ENCODE data around the gene PLPPR1.
"Not testable (repeated sequence)": the region's sequence is repeated elsewhere in the genome, so short reads cannot be mapped to it uniquely, and the experiment has no call there.

Gene PLPPR1

DNA sequence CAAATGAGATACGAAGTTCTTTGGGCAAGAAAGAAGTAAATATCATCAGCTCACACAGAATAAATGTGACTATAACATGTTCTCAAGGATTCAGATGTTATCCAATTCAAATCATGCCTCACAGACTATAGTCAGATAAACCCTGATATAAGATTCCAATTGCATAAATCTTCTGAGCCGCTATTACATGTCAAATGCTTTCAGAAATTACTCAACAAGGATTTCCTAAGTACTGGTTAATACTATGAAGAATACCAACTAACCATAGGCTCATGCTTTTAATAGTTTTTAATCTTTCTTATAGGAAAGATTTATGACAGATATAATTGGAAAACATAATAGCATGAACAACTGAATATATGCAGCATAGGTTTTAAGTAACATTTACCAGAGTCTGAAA lies 282.7 kb downstream of the PLPPR1 start:
- DNase-seq = no peak

DNA sequence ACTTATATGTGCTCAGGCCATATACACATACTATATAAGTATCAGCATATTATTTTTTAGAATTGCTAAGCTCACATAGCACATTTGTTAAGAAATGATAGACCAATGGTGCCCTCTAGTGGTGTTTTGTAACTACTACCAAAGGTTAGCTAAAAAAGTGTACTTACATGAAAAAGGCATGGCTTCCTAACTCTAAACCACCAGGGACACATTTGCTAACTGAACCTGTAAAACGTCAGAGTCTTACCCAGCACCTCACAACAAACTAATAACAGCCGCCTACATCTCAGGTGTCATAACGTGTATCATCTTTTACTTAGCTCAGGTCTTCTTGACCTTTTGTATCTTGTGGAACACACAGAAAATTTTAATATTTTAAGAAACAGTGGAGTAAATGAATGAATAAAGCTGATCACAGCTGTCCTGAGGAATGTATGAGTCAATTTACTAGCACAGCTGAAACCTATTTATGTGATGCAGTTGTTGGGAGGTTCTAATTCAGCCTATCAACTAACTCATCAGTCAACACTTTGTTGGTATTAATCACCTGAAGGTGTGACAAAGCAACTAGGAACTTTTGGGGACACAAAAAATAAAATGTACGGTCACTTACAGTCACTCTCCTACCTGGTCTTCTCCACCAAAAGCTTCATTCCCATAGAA lies 283.4 kb downstream of the PLPPR1 start:
- no peak for DNase-seq

DNA sequence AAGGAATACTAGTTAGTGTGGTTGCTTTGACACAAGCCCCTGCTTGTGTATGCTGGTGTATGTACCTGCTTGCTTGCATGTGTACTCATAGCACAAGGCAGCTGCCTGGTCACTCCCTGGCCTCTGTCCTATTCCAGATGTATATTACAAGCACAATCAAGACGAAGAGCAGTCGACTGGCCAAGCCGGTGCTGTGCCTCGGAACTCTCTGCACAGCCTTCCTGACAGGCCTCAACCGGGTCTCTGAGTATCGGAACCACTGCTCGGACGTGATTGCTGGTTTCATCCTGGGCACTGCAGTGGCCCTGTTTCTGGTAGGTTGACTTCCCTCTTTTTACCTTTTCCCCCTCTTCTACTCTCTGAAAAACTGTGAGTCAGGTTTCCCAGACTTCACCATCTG lies 284.1 kb downstream of the PLPPR1 start:
- no peak for DNase-seq

DNA sequence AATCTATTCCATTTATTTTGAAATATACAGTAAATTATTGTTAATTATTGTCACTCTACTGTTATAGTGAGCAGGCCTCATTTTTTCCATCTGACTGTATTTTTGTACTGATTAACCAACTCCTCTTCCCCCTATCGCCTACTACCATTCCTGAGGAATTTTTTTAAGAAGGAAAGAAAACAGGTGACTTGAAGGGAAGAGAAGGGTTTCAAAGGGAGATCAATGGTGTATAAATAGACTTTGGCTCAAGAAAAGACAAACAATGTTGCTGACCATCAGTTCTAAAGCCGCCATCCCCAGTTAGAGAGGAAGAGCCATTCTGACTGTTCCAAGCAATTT lies 286.6 kb downstream of the PLPPR1 start:
- DNase-seq = no peak

DNA sequence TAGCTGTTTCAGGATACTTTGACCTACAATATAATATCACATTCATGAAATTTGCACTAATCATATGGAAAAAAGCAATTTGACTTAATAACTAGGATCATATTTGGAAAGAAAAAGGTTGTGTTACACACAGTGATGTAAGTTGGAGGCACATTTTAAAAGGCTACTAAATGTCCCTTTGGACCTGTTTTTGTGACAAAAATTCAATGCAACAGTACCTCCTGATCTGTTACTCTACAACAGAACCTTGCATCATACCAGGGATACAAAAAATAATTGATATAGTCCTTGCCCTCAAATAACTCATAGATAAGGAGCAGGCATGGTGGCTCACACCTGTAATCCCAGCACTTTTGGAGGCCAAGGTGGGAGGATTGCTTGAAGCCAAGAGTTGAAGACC lies 289.2 kb downstream of the PLPPR1 start:
- no peak for DNase-seq

DNA sequence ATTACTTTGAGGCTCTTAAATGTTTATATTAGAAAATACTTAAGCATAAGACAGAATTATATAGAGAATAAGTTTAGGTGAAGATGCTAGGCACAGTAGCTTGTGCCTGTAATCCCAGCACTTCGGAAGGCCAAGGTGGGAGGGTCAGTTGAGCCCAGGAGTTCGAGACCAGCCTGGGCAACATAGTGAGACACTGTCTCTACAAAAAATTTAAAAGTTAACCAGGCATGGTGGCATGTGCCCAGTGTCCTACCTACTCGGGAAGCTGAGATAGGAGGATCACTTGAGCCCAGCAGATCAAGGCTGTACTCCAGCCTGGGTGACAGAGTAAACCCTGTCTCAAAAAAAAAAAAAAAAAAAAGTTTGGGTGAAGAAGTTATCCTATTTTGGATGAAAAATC lies 294.6 kb downstream of the PLPPR1 start:
- DNase-seq = no peak

DNA sequence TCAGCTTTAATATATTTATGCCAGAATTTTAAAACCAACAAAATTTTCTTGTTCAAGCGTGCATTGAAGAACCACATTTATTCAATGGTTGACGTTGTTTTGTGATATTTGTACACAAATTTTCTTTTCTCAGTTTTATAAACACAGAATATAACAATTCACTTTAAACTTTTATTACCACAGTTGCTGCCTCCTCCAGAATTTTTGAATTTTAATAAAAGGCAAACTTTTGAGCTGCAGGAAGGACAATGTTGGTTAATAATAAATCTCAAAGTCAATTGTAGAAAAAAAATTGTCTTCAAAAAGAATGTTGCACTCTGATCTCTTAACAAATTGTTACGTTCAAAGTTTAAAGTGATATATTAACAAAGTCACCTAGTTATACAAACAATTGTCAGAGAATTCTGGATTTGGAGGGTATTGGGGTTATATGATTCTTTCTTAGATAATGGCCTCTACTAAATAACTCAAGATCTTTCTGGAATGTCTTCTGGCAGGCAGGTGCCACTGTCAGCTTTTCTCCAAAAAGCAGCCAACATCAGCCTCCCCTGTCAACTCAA lies 295.8 kb downstream of the PLPPR1 start:
- DNase-seq = no peak

DNA sequence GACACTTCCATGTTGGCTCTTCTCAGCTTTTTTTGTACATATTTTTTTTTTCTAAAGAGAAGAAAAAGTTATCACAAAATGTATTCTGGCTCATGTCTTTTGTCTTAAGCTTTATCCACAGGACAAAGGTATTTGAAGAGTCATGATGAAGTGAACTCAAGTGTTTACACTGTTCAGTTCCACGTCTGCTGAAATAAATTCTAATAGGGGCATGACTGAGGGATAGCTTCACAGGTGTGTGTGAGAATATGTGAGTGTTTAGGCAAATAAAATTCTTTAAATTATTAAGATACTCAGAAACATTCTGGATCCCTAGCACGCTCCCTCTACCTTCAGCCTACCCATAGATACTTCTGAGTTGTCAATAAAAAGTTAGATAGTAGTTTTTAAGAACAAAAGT lies 296.5 kb downstream of the PLPPR1 start:
- DNase-seq = no peak

DNA sequence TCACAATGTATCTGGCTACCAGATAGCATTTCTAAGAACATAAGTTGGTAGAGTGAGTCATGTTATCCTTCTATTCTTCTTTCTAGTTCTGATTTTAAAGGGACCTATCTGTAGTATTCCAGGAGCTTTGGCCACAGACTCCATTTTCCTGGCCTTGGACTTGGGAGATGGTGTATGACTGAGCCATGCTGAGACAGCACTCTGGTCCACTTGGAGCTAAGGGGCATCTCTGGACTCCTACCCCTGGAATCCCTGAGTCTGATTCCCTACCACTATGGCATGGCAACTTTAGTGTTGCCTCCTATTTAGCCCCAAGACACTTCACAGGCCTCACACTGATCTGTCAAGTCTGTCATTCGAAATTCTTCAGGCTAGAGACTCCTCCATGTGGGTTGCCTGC lies 297.5 kb downstream of the PLPPR1 start:
- no peak for DNase-seq

DNA sequence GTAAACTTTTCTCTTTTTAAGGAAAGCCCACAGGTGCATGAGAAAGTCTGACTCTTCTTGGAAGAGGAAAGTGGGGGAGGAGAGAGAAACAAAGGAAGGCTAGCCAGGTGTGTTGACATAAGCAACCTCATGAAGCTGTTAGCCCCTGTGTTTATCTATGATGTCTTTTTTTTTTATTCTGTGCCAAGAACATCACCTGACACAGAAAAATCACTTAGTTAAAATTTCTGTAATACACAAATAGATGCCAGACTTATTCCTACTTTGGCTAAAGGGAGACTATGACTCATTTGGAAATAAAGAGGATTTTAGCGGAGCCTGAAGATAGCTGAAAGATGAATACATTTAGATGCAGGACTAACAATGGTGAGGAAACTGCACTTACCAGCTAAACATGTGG lies 298.0 kb downstream of the PLPPR1 start:
- no peak for DNase-seq

DNA sequence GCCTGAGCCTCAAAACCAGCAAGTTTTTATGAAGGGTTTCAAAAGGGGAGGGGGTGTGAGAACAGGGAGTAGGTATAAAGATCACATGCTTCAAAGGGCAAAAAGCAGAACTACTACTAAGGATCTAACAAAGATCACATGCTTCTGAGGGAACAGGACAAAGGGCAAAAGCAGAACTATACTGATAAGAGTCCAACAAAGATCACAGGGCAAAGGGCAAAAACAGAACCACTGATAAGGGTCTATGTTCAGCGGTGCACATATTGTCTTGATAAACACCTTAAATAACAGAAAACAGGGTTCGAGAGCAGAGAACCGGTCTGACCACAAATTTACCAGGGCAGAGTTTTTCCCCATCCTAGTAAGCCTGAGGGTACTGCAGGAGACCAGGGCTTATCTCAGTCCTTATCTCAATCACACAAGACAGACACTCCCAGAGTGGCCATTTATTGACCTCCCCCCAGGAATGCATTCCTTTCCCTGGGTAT lies 298.9 kb downstream of the PLPPR1 start:
- DNase-seq = not testable (repeated sequence)

DNA sequence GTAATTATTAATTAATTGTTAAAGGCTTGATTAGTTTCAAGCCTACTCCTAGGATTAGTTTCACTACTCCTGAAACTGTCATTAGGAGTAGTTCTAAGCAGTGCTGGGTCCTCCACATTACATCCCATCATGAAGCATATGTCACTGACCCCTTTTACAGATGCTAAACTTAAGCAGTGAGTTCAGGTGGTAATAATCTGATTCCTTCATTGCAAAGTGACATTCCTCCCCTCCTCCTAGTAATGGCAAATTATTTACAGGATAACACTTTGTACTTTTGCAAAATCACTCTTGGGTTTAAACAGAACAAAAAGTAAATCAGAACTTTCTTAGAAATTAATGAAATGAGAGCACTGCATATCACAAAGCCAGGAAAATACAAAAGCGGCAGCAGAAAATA lies 303.8 kb downstream of the PLPPR1 start:
- DNase-seq = no peak

DNA sequence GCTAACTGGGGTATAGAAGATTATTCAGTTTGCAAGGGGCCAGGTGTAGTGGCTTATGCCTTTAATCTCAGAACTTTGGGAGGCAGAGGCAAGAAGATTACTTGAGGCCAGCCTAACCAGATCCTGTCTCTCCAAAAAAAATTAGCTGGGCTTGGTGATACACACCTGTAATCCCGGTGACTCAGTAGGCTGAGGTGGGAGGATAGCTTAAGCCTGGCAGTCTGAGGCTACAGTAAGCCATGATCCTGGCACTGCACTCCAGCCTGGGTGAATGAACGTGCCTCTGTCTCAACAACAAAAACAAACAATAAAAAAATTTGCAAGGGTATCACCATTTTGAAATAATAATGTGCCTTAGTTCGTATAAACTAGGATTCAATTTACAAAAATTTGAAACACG lies 305.0 kb downstream of the PLPPR1 start:
- no peak for DNase-seq

DNA sequence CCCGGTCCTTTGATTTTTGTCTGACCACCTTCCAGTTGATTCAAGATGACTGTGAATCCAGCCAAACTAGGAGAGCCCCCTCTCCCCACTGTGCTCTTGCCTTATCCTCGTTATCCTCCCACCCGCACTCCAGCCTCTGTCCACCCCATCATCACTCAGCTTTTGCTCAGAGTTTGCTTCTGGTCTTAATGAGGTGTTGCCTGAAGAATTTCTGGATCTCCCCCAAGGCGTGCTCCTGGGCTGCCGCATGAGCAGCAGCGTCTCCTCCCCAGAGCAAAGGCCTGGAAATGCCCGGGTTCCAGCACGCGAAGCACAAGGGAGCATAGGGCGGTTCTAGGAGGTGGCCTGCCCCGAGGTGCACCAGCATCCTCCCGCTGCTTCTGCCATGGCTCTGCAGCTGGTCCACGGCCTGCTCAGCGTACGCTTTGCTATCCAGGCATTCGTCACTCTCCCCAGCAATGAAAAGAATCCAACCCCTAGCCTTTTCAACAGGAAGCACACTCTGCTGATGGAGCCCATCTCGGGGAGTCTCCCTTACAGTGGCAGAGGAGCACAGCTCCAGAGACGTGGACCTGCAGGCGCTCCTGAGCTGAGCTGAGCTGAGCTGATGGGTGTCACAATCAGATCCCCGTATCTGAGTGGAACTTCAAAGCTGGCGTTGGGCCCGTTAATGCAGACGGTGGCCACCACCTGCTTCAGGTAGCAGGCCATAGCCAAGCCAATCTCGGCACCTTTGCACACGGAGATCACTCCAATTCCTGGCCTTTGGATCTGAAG lies 305.6 kb downstream of the PLPPR1 start:
- no peak for DNase-seq

DNA sequence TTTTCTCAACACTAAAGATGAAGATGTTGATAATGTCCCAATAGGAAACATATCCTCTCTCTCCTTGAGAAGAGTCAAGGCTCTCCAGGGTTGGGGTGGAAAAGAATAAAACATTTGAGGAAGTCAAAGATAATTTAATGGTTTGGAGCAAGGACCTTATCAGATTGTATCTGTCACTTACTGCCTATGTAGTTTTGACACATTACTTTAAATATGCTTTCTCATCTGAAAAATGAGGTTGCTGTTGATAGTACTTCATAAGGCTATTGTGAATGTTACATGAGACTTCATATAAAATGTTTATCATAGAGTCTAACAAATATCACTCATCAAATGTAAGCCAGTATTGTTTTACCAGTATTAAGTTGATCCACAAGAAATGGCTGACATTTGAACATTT lies 307.6 kb downstream of the PLPPR1 start:
- DNase-seq = no peak

DNA sequence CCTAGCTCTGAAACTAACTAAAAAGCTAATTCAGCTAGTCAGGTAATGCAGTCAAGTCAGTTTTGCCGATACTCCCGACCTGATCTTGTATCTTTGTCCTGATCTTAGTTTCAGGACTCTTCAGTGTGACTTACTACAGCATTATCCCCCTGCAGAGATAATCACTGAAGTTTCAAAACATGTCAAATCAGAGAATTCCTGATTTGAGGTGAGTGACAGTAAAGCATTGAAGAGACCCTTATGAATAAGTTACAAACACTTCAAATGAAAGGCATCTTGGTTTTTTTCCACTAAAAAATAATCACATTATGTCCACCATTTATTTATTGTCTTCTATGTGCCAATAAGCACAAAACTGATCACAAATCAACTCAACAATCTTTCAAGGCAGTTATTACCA lies 308.7 kb downstream of the PLPPR1 start:
- DNase-seq = no peak

DNA sequence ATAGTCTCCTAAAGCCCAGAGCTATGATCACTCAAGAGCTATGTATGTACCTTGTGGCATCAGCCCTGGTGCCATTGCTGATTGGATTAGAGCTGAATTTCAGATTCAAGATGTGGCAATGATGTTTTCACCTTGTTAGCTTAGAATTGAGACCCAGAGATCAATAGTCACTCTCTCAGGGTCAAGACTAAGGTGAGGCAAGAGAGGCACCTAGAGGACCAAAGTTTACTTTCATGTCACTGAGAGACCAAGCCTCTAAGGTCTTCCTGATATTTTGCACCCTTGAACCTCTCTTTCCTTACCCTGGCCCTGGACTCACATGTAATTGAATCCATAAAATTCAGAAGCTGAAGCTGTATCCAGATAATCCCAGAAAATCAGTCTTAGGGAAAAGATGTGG lies 313.4 kb downstream of the PLPPR1 start:
- no peak for DNase-seq

DNA sequence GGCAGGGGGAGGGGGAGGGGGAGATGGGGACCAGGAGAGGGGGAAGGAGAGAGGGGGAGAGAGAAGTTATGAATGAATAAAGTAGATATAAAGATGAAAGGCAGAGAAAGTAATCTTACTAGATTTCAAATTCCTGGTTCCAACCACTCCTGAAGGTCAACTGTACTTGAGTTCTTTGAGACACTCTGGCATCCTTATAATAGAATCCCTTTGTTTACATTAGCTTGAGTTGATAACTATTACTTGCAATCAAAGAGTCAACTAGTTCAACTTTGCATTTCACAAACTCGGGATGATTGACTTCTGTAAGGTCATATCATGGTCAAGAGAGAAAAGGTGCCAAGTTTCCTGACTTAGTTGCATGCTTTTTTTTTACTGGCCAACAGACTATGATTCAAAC lies 314.1 kb downstream of the PLPPR1 start:
- DNase-seq = no peak

DNA sequence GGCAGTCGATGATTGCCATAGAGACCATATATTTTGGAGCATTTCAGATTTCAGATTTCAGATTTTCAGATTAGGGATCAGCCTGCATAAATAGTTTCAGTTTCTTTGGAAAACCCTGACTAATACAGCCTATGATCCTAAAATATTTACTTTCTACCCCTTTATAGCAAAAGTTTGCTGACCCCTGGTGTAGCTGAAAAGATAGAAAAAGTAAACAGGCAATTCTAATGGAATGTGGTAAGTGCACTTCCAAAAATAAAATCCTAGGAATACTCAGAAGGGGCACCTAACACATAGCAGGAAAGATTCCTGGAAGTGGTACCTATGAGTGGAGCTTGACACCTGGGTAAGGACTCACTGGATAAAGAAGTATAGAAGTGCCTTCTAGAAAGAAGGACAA lies 321.8 kb downstream of the PLPPR1 start:
- no peak for DNase-seq

DNA sequence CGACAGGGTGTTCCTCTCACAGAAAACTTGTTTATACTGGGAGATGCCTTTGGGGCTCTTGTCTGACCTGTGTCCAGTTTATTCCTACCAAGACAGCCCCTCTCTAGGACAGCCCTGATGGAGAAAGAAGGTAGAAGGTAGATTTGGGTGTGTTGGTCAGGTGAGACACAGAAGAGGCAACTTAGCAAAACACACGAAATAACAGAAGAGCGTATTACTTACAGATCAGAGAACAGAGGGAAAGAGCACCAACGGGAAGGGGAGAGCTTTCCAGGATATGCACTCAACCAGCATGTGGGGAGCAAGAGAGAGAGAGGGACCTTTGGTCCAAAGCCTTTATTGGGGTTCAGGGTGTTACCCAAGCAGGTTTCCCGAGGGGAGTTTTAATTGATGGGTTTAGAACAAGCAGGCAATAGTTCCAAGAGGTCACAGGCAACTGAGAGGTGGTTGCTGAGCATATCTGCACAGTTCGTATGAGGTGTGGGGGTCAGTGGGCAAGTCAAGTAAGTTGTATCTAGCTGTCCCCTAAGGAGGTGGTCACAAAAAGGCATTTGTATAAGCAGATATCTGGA lies 324.5 kb downstream of the PLPPR1 start:
- DNase-seq = no peak

DNA sequence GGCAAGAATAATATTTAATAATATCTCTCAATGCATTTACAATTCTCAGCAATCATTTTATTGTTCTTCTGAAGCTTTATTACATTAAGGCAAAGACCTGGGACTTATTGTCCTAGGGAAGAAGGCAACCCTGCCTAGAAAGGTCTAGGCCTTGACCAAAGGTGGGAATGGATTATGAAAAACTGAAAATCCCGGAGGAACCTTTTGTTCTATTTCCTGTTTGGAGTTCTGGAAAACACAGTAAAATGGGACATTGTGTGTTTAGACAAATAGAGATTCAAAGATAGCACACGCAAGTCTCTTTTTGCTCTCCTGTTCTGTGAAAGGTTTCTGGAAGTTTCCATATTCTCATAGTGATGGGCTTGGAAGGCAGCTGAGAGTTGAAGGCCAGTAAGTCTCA lies 325.2 kb downstream of the PLPPR1 start:
- DNase-seq = no peak

DNA sequence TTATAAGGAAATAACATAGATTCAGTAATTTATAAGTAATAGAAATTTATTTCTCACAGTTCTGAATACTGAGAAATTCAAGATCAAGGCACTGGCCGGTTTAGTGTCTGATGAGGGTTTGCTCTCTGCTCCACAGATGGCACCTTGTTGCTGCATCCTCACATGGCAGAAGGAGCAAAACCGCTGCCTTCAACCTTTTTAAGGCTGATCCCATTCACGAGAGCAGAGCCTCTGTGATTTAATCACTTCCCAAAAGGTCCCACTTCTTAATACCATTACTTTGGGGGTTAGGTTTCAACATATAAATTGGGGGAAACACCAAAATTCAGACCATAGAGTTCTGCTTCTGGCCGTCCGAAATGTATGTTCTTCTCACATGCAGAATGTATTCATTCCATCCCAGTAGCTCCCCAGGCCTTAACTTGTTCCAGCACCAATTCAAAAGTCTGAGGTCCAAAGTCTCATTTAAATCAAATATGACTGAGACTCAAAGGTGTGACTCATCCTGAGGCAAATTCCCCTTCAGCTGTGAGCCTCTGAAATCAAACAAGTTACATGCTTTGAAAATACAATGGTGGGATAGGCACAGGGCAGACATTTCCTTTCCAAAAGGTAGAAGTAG lies 325.7 kb downstream of the PLPPR1 start:
- no peak for DNase-seq
